ENCODE results near the gene KBTBD12. TPM values are rescaled to one million over a fixed set of nuclear protein-coding genes. Genes with fewer than 3 reads are reported as not detected.

Gene KBTBD12
- total and polyA plus RNA-seq, 4 donors, result 0.02 to 0.89 (median 0.08) TPM; not detected in 1

GRCh38 chr3:127894481-127894880, 20.6 kb upstream of the KBTBD12 start:
- WGBS, result 88% methylated on average over 3 of the region's 3 CpGs
- H3K9ac ChIP-seq (ENCODE audit: low read depth in 1 of 2, low read length in 2 of 2), result no peak overlapping the region
- H3K27me3 ChIP-seq (ENCODE audit: control insufficient read depth in 4 of 4, insufficient read depth in 4 of 4, low read length in 3 of 4), result no peaks in the 10 kb centered on the region
- no peak for TF ChIP-seq EGR1 (IDR thresholded peaks at IDR 0.05; ENCODE audit: low read depth in 2 of 2)
- no peak for TF ChIP-seq JUND (IDR thresholded peaks at IDR 0.05)
- no peak for TF ChIP-seq YY1 (IDR thresholded peaks at IDR 0.05)
- no peak for TF ChIP-seq MAX (IDR thresholded peaks at IDR 0.05)
- TF ChIP-seq RAD21 (IDR thresholded peaks at IDR 0.05), result no peak
- TF ChIP-seq SP1 (IDR thresholded peaks at IDR 0.05), result no peak
- no peak for TF ChIP-seq FOXA1 (IDR thresholded peaks at IDR 0.05)
- TF ChIP-seq CTCF (IDR thresholded peaks at IDR 0.05; ENCODE audit: low read depth, low read length, missing input control), result no peak
- no peak for TF ChIP-seq RXRA (IDR thresholded peaks at IDR 0.05)
- no peak overlapping the region for H3K4me3 ChIP-seq (ENCODE audit: low read depth in 1 of 3, low read length in 3 of 3)
- H3K9me3 ChIP-seq (ENCODE audit: control insufficient read depth in 4 of 4, low read length in 3 of 4), result peaks cover 0 to 10% (median 4%) of the 10 kb centered on the region in 4 donors
- H3K4me1 ChIP-seq (ENCODE audit: control insufficient read depth in 4 of 4, insufficient read depth in 4 of 4, low read length in 3 of 4), result no peaks in the 10 kb centered on the region
- no peak for DNase-seq (ENCODE audit: low spot score)
- H3K27ac ChIP-seq (ENCODE audit: low read depth in 1 of 2, low read length in 2 of 2), result no peak overlapping the region
- H3K36me3 ChIP-seq (ENCODE audit: control insufficient read depth in 4 of 4, insufficient read depth in 3 of 4, low read depth in 1 of 4, low read length in 3 of 4), result no peaks in the 10 kb centered on the region

- no peak overlapping the region for H3K27ac ChIP-seq (ENCODE audit: low read depth in 1 of 2, low read length in 2 of 2)
- H3K4me3 ChIP-seq (ENCODE audit: low read depth in 1 of 3, low read length in 3 of 3), result no peak overlapping the region
- DNase-seq (ENCODE audit: low spot score), result no peak
- no peak for TF ChIP-seq FOXA1 (IDR thresholded peaks at IDR 0.05)
- TF ChIP-seq, protein P1, sequence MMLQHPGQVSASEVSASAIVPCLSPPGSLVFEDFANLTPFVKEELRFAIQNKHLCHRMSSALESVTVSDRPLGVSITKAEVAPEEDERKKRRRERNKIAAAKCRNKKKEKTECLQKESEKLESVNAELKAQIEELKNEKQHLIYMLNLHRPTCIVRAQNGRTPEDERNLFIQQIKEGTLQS (IDR thresholded peaks at IDR 0.05), result no peak
- TF ChIP-seq TAF1 (conservative IDR thresholded peaks at IDR 0.05), result no peak
- no peak for TF ChIP-seq RAD21 (IDR thresholded peaks at IDR 0.05)
- no peak for TF ChIP-seq SP1 (IDR thresholded peaks at IDR 0.05)
- no peak for TF ChIP-seq RXRA (IDR thresholded peaks at IDR 0.05)
- TF ChIP-seq GABPA (IDR thresholded peaks at IDR 0.05 in 1 of 2, conservative IDR thresholded peaks at IDR 0.05 in 1 of 2), result no peak
- no peak for TF ChIP-seq NR2F2 (IDR thresholded peaks at IDR 0.05)
- no peak for TF ChIP-seq JUND (IDR thresholded peaks at IDR 0.05)
- TF ChIP-seq HNF4G (IDR thresholded peaks at IDR 0.05), result no peak
- TF ChIP-seq REST (IDR thresholded peaks at IDR 0.05), result no peak
- no peak for TF ChIP-seq YY1 (IDR thresholded peaks at IDR 0.05)
- TF ChIP-seq MAX (IDR thresholded peaks at IDR 0.05), result no peak
- no peak for TF ChIP-seq CTCF (IDR thresholded peaks at IDR 0.05; ENCODE audit: low read depth, low read length, missing input control)
- TF ChIP-seq HNF4A (conservative IDR thresholded peaks at IDR 0.05), result no peak
- TF ChIP-seq EGR1 (IDR thresholded peaks at IDR 0.05; ENCODE audit: low read depth in 2 of 2), result no peak
- TF ChIP-seq FOXA2 (IDR thresholded peaks at IDR 0.05), result no peak
- no peaks in the 10 kb centered on the region for H3K9me3 ChIP-seq (ENCODE audit: control insufficient read depth in 4 of 4, low read length in 3 of 4)
- no peaks in the 10 kb centered on the region for H3K27me3 ChIP-seq (ENCODE audit: control insufficient read depth in 4 of 4, insufficient read depth in 4 of 4, low read length in 3 of 4)
- no peaks in the 10 kb centered on the region for H3K4me1 ChIP-seq (ENCODE audit: control insufficient read depth in 4 of 4, insufficient read depth in 4 of 4, low read length in 3 of 4)
- 90% methylated on average over 6 of the region's 6 CpGs for WGBS
- no peaks in the 10 kb centered on the region for H3K36me3 ChIP-seq (ENCODE audit: control insufficient read depth in 4 of 4, insufficient read depth in 3 of 4, low read depth in 1 of 4, low read length in 3 of 4)
- H3K9ac ChIP-seq (ENCODE audit: low read depth in 1 of 2, low read length in 2 of 2), result no peak overlapping the region
These were observed 15.8 kb upstream of the KBTBD12 start for GRCh38 chr3:127899200-127899599.

Data from liver (tissue), 9 donors.